AG04450 (cell line): ENCODE measurements around the gene TTLL11. TPM values are rescaled to one million over a fixed set of nuclear protein-coding genes. Genes with fewer than 3 reads are reported as not detected.

Source experiments
- CTCF ChIA-PET: fragments of 300-600, 350-600 bp; formaldehyde crosslinking; extraction: SDS; loops from one replicate; lab custom pipeline; 2022; ENCODE audit warnings: antibody characterized with exemption, inconsistent platforms; lab: Charles Lee
- POLR2A ChIA-PET: fragments of 350-600 bp; formaldehyde crosslinking; extraction: SDS; loops from one replicate; lab custom pipeline; 2021; ENCODE audit warnings: antibody characterized with exemption, inconsistent platforms; lab: Yijun Ruan, JAX
- DNase-seq: peaks from one replicate; pipeline ENCODE4 v3.0.0-alpha.2; 2011; ENCODE audit warnings: low read depth, low spot score
- H3K27ac ChIP-seq: one replicate; pipeline ENCODE4 v1.5.1; 2012; ENCODE audit warnings: low read depth, low read length, control low read depth
- H3K27me3 ChIP-seq: one replicate; pipeline ENCODE4 v1.6.0; 2012; ENCODE audit warnings: low read length; ENCODE audit not compliant: control insufficient read depth, insufficient read depth
- H3K4me3 ChIP-seq: 2 replicates; pipeline ENCODE4 v1.5.1; 2011; ENCODE audit warnings: mild to moderate bottlenecking, low read depth, low read length, control low read depth
- H3K9me3 ChIP-seq: 2 replicates; pipeline ENCODE4 v1.5.1; 2012; ENCODE audit warnings: low read length; ENCODE audit not compliant: control insufficient read depth, insufficient read depth
- polyA plus RNA-seq: library from polyadenylated mRNA; depleted of rRNA; stranded (reverse); fragments of >200 nt; gene quantifications from 2 replicates; pipeline ENCODE4 v1.2.3, GENCODE V29; 2011
- TF ChIP-seq, protein P1 (sequence below): IDR thresholded peaks from 2 replicates; pipeline ENCODE4 v1.5.1; 2011; ENCODE audit warnings: low read depth, low read length, control low read depth, inconsistent platforms

The TTLL11 gene
- polyA plus RNA-seq, 1 experiment = 4.6 TPM

GRCh38 chr9:121865884-121866283 is 227.2 kb downstream of the TTLL11 start:
- no peak for DNase-seq
- H3K4me3 ChIP-seq = no peak overlapping the region
- POLR2A ChIA-PET = no interaction called here
- CTCF ChIA-PET = no interaction called here
- no peaks in the 10 kb centered on the region; the same call in 1 of the 2 replicates for H3K9me3 ChIP-seq
- TF ChIP-seq, protein P1, sequence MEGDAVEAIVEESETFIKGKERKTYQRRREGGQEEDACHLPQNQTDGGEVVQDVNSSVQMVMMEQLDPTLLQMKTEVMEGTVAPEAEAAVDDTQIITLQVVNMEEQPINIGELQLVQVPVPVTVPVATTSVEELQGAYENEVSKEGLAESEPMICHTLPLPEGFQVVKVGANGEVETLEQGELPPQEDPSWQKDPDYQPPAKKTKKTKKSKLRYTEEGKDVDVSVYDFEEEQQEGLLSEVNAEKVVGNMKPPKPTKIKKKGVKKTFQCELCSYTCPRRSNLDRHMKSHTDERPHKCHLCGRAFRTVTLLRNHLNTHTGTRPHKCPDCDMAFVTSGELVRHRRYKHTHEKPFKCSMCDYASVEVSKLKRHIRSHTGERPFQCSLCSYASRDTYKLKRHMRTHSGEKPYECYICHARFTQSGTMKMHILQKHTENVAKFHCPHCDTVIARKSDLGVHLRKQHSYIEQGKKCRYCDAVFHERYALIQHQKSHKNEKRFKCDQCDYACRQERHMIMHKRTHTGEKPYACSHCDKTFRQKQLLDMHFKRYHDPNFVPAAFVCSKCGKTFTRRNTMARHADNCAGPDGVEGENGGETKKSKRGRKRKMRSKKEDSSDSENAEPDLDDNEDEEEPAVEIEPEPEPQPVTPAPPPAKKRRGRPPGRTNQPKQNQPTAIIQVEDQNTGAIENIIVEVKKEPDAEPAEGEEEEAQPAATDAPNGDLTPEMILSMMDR = no peak
- H3K27ac ChIP-seq = no peak overlapping the region
- H3K27me3 ChIP-seq = no peaks in the 10 kb centered on the region

GRCh38 chr9:121865060-121865459 is 228.0 kb downstream of the TTLL11 start:
- ChIA-PET POLR2A (no interaction called here), CTCF (no interaction called here)
- Histone ChIP-seq H3K27me3 (no peaks in the 10 kb centered on the region), H3K27ac (no peak overlapping the region), H3K4me3 (no peak overlapping the region), H3K9me3 (peaks cover 5% of the 10 kb centered on the region)
- no peak for DNase-seq
- TF ChIP-seq, protein P1 = no peak

DNA sequence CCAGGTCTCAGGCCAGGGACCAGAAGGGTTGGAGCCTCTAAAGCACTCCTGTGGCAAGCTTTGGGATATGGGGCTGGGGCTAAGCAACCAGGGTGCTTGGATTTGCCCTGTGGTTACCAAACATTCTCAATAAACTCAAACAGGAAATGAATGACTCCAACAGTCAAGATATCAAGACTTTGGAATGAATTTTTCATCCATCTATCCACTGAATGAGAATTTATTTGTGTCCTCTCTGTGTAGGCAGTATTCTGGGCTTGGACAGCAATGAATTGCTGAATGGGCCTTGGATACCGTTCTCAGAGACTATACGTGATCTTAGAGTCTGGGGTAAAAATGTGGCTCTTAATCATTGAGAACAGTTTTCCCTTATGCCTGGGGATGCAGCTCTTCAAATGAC is 229.2 kb downstream of the TTLL11 start:
- POLR2A ChIA-PET = no interaction called here
- CTCF ChIA-PET = interaction anchor here (1.1 kb wide), 1 partner anchor 126 kb away, joined by 3 read pairs; no protein-coding TSS in a partner anchor
- no peak for DNase-seq
- TF ChIP-seq, protein P1 = no peak
- Histone ChIP-seq H3K27ac (no peak overlapping the region), H3K27me3 (no peaks in the 10 kb centered on the region), H3K4me3 (no peak overlapping the region), H3K9me3 (peaks cover 5% of the 10 kb centered on the region)

DNA sequence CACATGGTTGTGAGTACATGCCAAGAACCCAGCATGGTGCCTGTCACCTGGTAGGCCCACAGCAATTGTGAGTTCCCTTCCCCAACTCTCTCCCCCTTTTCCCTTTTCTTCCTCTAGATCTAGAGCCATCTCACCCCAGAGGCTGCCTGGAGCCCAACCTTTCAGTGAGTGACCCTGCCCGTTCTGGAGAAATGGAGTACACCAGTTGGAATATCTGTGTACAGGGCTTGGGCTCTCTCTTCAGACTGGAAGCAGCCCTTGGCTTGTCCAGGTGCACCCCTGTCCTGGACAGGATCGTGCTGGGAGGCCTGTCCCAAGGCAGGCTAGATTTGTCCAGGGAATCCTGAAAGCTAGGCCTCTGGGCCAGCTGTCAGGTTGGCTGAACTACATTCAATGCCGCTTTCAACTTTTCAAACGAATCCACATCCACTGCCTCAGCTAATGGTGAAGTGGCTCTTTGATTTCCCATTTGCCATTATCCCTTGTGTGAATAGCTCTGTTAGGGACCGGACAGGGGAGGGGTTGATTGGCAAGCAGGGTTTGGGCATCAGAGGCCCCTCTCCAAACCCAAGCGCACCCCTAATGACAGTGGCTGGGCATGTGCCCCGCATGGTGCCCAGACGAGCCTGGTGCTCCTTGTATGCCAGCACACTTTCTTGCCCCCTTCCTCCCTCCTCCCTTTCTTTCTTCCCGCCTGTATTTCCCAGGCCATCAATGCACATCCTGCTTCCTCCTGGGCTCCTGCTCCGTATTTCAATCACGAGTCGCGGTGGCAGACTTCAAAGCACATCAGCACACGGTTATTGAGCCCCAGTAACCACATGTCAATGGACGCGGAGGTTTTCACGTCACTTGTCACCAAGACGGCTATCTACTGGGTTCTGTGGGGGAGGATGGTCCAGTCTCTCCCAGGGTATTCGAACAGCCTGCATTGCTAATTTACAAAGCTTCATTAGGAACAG is 230.5 kb downstream of the TTLL11 start:
- H3K4me3 ChIP-seq = no peak overlapping the region
- TF ChIP-seq, protein P1 = no peak
- H3K27ac ChIP-seq = no peak overlapping the region
- POLR2A ChIA-PET = interaction anchor here (0.7 kb wide), 1 partner anchor 36 kb away, joined by 5 read pairs; no protein-coding TSS in a partner anchor
- H3K9me3 ChIP-seq = peaks cover 5% of the 10 kb centered on the region
- CTCF ChIA-PET = no interaction called here
- DNase-seq = no peak
- no peaks in the 10 kb centered on the region for H3K27me3 ChIP-seq
